Right lobe of liver (tissue), 6 donors: ENCODE data around the gene OR52I2. TPM values are rescaled to one million over a fixed set of nuclear protein-coding genes. Genes with fewer than 3 reads are reported as not detected.
A peak's percentile ranks its signal among the peaks of the same experiment; 100 is the strongest.

Experiments used
- ATAC-seq, 4 donors: fragments of 200-7000 bp; cut with Tn5 transposase; one replicate each; pipeline ENCODE4 v1.9.1; 2020; ENCODE audit warnings: mild to moderate bottlenecking in 4 of 4, moderate library complexity in 4 of 4
- DNase-seq, 3 donors: peaks; one replicate each; pipeline ENCODE4 v3.0.0-alpha.2; 2020
- H3K27ac ChIP-seq, 3 donors: fragments of 200-600 bp; one replicate each; pipeline ENCODE4 v1.8.0; 2022
- H3K27me3 ChIP-seq, 2 donors: fragments of 200-600 bp; one replicate each; pipeline ENCODE4 v1.8.0; 2022
- H3K36me3 ChIP-seq, 4 donors: fragments of 200-600 bp; sonication (generic) in 1 of 4; one replicate each; pipeline versions ENCODE4 v1.5.1 to v1.8.0; 2017 to 2022; ENCODE audit warnings: control low read depth in 1 of 4
- H3K4me1 ChIP-seq, 4 donors: fragments of 200-600 bp; sonication (generic) in 1 of 4; one replicate each; pipeline versions ENCODE4 v1.5.1 to v1.8.0; 2017 to 2022; ENCODE audit warnings: control low read depth in 1 of 4
- H3K4me3 ChIP-seq, 3 donors: fragments of 200-600 bp; one replicate each; pipeline ENCODE4 v1.8.0; 2022
- H3K9me3 ChIP-seq, 4 donors: fragments of 200-600 bp; sonication (generic) in 1 of 4; one replicate each; pipeline versions ENCODE4 v1.5.1 to v1.8.0; 2017 to 2022; ENCODE audit warnings: control low read depth in 1 of 4
- CTCF ChIP-seq, 4 donors: fragments of 200-600 bp in 3 of 4; fragments of 450-650 bp in 1 of 4; IDR thresholded peaks; one replicate each; pipeline versions ENCODE4 v1.5.1 to v1.8.0; 2016 to 2022; ENCODE audit warnings: antibody characterized with exemption in 4 of 4, mild to moderate bottlenecking in 2 of 4
- POLR2A ChIP-seq: fragments of 450-650 bp; IDR thresholded peaks from one replicate; pipeline ENCODE4 v1.6.1; 2017; ENCODE audit warnings: antibody characterized with exemption, mild to moderate bottlenecking
- WGBS: methylation state at CpG from one replicate; pipeline ENCODE4 v1.1.6; 2018; ENCODE audit warnings: low coverage, low lambda C conversion rate; ENCODE audit not compliant: insufficient coverage; ENCODE audit errors: missing lambda C conversion rate; 5-methylcytosine and 5-hydroxymethylcytosine counted together
- intact Hi-C, 2 donors: fragments of 100-400 bp; cut with DNase I; formaldehyde crosslinking; loops; one replicate each; pipeline versions ENCODE4 v1.11.2 to v1.14.1; 2022
- long read RNA-seq: library from polyadenylated mRNA; unstranded; transcript quantifications from one replicate; pipeline ENCODE4 v2.0.0, GENCODE V29; 2019
- total RNA-seq, 6 experiments: library from RNA; depleted of rRNA in 2 of 6; stranded (reverse); fragments of >200 nt in 2 of 6; fragmentation: NEBNext Ultra II Directional in 3 of 6; extraction: Animal tissue kit (Norgen Biotek cat#: 25700) in 3 of 6; gene quantifications; one replicate each; pipeline versions ENCODE4 v1.1.0 to v1.2.4, GENCODE V29; 2016 to 2023
- donor health status: DM: no; HTN: yes; CAD: no.
- donor health status: DM: no; HTN: no; CAD: no.
- donor health status: DM: no; HTN: no; CAD: no.
- donor health status: DM: no; HTN: yes; CAD: no.
- donor health status: DM: no; HTN: yes; CAD: no.

The OR52I2 gene
- total RNA-seq, result not detected
- long read RNA-seq, result 0 reads

GRCh38 chr11:4581443-4581842, at the start of gene OR52I2:
Gene OR52I2, plus strand, starts transcription at chr11:4581743.
- H3K27ac ChIP-seq, result no peak within 1 kb of the TSS
- no peaks in the 10 kb centered on the region for H3K27me3 ChIP-seq
- no peak for TF ChIP-seq POLR2A
- TF ChIP-seq CTCF (IDR thresholded peaks at IDR 0.05), result no peak
- no peak within 1 kb of the TSS for H3K4me3 ChIP-seq
- intact Hi-C loops, result no loop called here
- no peaks in the 10 kb centered on the region for H3K36me3 ChIP-seq
- H3K9me3 ChIP-seq, result no peaks in the 10 kb centered on the region
- no peaks in the 10 kb centered on the region for H3K4me1 ChIP-seq
- no peak for ATAC-seq
- DNase-seq, result no peak

GRCh38 chr11:4539603-4540219, 41.8 kb upstream of the OR52I2 start:
- WGBS, result 14% methylated on average over 3 of the region's 3 CpGs
- Histone ChIP-seq H3K4me3 (no peak overlapping the region), H3K9me3 (no peaks in the 10 kb centered on the region), H3K36me3 (no peaks in the 10 kb centered on the region), H3K4me1 (peaks cover 0 to 4% (median 0%) of the 10 kb centered on the region in 4 donors), H3K27me3 (no peaks in the 10 kb centered on the region), H3K27ac (no peak overlapping the region)
- ATAC-seq, result peak; percentile 91 to 94 (median 92)
- TF ChIP-seq CTCF (IDR thresholded peaks at IDR 0.05) (peak; percentile 72 to 81 (median 77)), POLR2A (no peak)
- peak; percentile 57 to 60 (median 60) for DNase-seq
- intact Hi-C loops, result loop anchor here in 1 of 2 donors (10.0 kb wide), 1 partner anchor 355 kb away; no protein-coding TSS in a partner anchor

- ATAC-seq, result no peak
- no peaks in the 10 kb centered on the region for H3K9me3 ChIP-seq
- no peak for DNase-seq
- H3K27ac ChIP-seq, result no peak overlapping the region
- no peaks in the 10 kb centered on the region for H3K27me3 ChIP-seq
- no peak overlapping the region for H3K4me3 ChIP-seq
- WGBS, result 0% methylated on average over 1 of the region's 1 CpG
- TF ChIP-seq CTCF (IDR thresholded peaks at IDR 0.05), result no peak
- TF ChIP-seq POLR2A, result no peak
- peaks cover 0 to 7% (median 2%) of the 10 kb centered on the region in 4 donors for H3K4me1 ChIP-seq
- no peaks in the 10 kb centered on the region for H3K36me3 ChIP-seq
- intact Hi-C loops, result loop anchor here in 1 of 2 donors (10.0 kb wide), 1 partner anchor 356 kb away; no protein-coding TSS in a partner anchor
Observed at GRCh38 chr11:4541071-4541470, 40.5 kb upstream of the OR52I2 start.

- Histone ChIP-seq H3K4me1 (peaks cover 0 to 28% (median 12%) of the 10 kb centered on the region in 4 donors), H3K9me3 (no peaks in the 10 kb centered on the region), H3K4me3 (no peak overlapping the region), H3K36me3 (no peaks in the 10 kb centered on the region), H3K27ac (no peak overlapping the region), H3K27me3 (no peaks in the 10 kb centered on the region)
- TF ChIP-seq CTCF (IDR thresholded peaks at IDR 0.05) (no peak), POLR2A (no peak)
- ATAC-seq (no peak), DNase-seq (no peak)
- intact Hi-C loops, result loop anchor here in 1 of 2 donors (10.0 kb wide), 1 partner anchor 359 kb away; no protein-coding TSS in a partner anchor
Observed at GRCh38 chr11:4543561-4543960, 38.0 kb upstream of the OR52I2 start.
